Ishikawa (cell line): ENCODE data around the gene IDH2.

Source experiments
- CEBPB ChIP-seq: IDR thresholded peaks from 2 replicates; pipeline ENCODE4 v1.6.1; 2012
- CREB1 ChIP-seq: IDR thresholded peaks from 2 replicates; pipeline ENCODE4 v1.6.1; 2012; ENCODE audit warnings: low read depth
- EGR1 ChIP-seq: IDR thresholded peaks from 2 replicates; pipeline ENCODE4 v1.6.1; 2012
- EP300 ChIP-seq: IDR thresholded peaks from 2 replicates; pipeline ENCODE4 v1.6.1; 2012; ENCODE audit warnings: borderline replicate concordance
- FOXM1 ChIP-seq: IDR thresholded peaks from 2 replicates; pipeline ENCODE4 v1.6.1; 2012; ENCODE audit warnings: low read depth, borderline replicate concordance
- NFIC ChIP-seq: IDR thresholded peaks from 2 replicates; pipeline ENCODE4 v1.6.1; 2012
- RAD21 ChIP-seq: IDR thresholded peaks from 2 replicates; pipeline ENCODE4 v1.6.1; 2012; ENCODE audit warnings: low read depth
- TAF1 ChIP-seq: IDR thresholded peaks from 2 replicates; pipeline ENCODE4 v1.6.1; 2012; ENCODE audit warnings: low read depth, mild to moderate bottlenecking
- TCF12 ChIP-seq: IDR thresholded peaks from 2 replicates; pipeline ENCODE4 v1.6.1; 2012; ENCODE audit warnings: low read depth
- YY1 ChIP-seq: IDR thresholded peaks from 2 replicates; pipeline ENCODE4 v1.6.1; 2012; ENCODE audit warnings: low read depth
- ZBTB7A ChIP-seq: IDR thresholded peaks from 2 replicates; pipeline ENCODE4 v1.6.1; 2012; ENCODE audit warnings: low read depth
- TF ChIP-seq, protein P1 (sequence below): IDR thresholded peaks from 2 replicates; pipeline ENCODE4 v1.6.1; 2012

DNA sequence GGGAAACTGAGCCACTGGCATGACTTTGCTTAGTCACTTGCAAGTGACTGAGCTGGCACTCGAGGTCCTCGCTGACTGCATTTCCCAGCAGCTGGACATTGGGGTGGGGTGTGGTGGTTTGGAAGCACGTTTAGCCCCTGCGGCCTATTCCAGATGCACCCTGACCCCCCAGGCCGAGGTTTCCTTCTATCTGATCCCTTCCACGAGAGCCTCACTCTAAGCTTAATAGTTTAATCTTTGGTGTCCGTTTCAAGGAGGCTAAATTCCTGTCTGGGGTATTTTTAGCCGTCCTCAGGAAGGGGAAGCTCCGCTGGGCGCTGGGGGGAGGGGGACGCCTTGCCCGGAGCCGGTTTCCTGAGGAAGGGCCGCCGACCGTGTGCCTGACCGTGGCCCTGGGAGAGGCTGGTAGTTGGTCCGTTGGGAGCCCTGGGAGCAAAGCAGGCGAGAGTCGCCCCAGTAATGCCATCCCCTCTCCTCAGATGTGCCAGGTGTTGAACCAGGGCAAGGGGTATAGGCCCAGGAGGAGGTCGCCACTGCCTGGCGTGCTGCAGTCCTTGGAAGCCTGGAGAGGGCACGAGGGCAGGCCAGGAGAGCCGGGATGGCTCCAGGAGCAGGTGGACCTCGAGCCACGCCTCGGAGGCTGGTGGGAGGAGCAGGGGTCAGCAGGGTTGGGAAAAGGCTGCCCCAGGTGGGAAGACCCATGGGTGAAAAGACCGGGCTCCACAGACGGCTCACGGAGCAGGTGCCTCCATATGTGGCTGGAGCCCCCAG lies 37.2 kb downstream of the IDH2 start:
- TF ChIP-seq TAF1 = no peak
- TF ChIP-seq RAD21 = no peak
- TF ChIP-seq EP300 = no peak
- no peak for TF ChIP-seq FOXM1
- TF ChIP-seq, protein P1, sequence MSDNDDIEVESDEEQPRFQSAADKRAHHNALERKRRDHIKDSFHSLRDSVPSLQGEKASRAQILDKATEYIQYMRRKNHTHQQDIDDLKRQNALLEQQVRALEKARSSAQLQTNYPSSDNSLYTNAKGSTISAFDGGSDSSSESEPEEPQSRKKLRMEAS = no peak
- no peak for TF ChIP-seq TCF12
- no peak for TF ChIP-seq YY1
- TF ChIP-seq CREB1 = no peak
- TF ChIP-seq NFIC = no peak
- TF ChIP-seq CEBPB = no peak
- TF ChIP-seq EGR1 = no peak
- no peak for TF ChIP-seq ZBTB7A
